ENCODE results near the gene G3BP2.

G3BP2 gene

DNA sequence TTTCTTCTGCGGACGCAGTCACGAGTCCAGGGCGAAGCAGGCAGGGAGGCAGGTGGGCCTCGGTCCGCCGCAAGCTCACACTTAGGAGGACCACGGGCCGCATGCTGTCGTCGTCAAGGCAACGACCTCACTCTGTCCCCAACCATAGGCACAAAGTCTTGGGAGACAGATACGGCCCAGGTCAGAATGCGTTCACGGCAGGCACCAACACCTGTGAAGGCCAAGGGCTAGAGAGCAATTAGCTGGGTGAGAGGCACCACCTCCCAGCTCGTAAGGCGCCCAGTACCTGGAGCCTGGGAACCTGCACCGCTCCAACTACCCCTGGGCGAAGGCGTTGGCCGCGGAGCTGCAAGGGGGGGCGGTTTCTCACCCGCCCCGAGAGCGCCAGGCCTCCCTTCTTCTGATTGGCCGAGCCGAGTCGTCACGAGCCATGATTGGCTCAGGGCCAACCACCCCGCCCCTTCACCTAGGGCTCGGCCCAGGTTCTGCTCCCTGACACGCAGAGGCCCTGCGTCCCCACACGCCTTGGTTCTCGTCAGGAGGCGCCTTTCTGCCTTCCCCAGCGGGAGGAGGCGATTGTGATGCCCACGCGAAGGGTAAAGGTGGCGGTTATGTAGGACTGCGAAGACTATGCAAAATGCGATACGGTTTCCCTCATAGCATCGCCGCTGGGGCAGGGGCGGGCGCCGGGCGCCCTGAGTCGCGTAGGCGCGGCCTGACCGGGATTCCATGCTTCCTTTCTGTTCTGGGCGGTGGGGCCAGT, 42.9 kb downstream of the G3BP2 start, which contains the start of gene CDKL2:
Gene CDKL2, minus strand, starts transcription at position 355 of the 763 bp plus-strand sequence. CDS start 4,540 bp downstream, outside the sequence.
- TF ChIP-seq, protein P1, sequence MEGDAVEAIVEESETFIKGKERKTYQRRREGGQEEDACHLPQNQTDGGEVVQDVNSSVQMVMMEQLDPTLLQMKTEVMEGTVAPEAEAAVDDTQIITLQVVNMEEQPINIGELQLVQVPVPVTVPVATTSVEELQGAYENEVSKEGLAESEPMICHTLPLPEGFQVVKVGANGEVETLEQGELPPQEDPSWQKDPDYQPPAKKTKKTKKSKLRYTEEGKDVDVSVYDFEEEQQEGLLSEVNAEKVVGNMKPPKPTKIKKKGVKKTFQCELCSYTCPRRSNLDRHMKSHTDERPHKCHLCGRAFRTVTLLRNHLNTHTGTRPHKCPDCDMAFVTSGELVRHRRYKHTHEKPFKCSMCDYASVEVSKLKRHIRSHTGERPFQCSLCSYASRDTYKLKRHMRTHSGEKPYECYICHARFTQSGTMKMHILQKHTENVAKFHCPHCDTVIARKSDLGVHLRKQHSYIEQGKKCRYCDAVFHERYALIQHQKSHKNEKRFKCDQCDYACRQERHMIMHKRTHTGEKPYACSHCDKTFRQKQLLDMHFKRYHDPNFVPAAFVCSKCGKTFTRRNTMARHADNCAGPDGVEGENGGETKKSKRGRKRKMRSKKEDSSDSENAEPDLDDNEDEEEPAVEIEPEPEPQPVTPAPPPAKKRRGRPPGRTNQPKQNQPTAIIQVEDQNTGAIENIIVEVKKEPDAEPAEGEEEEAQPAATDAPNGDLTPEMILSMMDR (IDR thresholded peaks at IDR 0.05), result no peak
- Mint-ChIP-seq H3K9me3 (no peaks in the 10 kb centered on the region), H3K4me1 (peaks cover 12% of the 10 kb centered on the region), H3K27ac (no peak within 1 kb of the TSS), H3K36me3 (ENCODE audit: low read depth) (no peaks in the 10 kb centered on the region), H3K4me3 (peak within 1 kb of the TSS; percentile 85), H3K27me3 (ENCODE audit: low read depth, poor library complexity) (peaks cover 20% of the 10 kb centered on the region)
- peak; percentile 86 for DNase-seq

DNA sequence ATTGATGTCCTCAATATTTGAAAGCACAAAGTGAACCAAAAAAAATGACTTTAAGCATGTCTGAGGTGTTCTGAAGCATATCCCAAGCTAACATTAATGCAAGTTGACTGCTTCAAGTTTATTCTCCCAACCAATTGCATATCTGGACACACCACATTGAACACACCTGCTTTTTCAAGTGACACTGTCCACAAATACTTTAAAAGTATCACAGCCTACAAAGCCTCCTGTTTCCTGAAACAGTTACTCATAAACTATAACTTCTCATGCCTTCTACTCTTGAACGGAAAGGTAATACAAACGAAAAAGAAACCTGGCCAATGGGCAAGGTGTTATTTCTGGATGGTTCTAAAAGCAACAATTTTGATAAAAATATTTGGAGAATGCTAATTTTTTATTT, 44.0 kb downstream of the G3BP2 start:
- Mint-ChIP-seq H3K4me3 (peak overlapping the region; percentile 24), H3K36me3 (ENCODE audit: low read depth) (no peaks in the 10 kb centered on the region), H3K27ac (no peak overlapping the region), H3K9me3 (no peaks in the 10 kb centered on the region), H3K27me3 (ENCODE audit: low read depth, poor library complexity) (peaks cover 20% of the 10 kb centered on the region), H3K4me1 (peaks cover 12% of the 10 kb centered on the region)
- TF ChIP-seq, protein P1 (IDR thresholded peaks at IDR 0.05), result no peak
- DNase-seq, result no peak

DNA sequence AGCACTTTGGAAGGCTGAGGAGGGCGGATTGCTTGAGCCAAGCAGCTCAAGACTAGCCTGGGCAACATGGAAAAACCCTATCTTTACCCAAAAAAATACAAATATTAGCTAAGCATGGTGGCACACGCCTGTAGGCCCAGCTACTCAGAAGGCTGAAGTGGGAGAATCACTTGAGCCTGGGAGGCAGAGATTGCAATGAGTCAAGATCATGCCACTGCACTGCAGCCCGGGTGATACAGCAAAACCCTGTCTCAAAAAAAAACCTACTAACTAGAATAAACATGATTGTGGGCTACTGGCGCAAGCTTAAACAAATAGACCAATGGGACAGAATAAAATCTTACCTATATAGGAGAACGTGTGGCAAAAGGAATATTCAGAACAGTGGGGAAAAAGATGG, 50.2 kb downstream of the G3BP2 start:
- TF ChIP-seq, protein P1 (IDR thresholded peaks at IDR 0.05), result no peak
- no peak overlapping the region for H3K27ac Mint-ChIP-seq
- H3K36me3 Mint-ChIP-seq (ENCODE audit: low read depth), result no peaks in the 10 kb centered on the region
- H3K4me3 Mint-ChIP-seq, result no peak overlapping the region
- DNase-seq, result no peak
- H3K9me3 Mint-ChIP-seq, result no peaks in the 10 kb centered on the region
- no peaks in the 10 kb centered on the region for H3K4me1 Mint-ChIP-seq
- peaks cover 8% of the 10 kb centered on the region for H3K27me3 Mint-ChIP-seq (ENCODE audit: low read depth, poor library complexity)

DNA sequence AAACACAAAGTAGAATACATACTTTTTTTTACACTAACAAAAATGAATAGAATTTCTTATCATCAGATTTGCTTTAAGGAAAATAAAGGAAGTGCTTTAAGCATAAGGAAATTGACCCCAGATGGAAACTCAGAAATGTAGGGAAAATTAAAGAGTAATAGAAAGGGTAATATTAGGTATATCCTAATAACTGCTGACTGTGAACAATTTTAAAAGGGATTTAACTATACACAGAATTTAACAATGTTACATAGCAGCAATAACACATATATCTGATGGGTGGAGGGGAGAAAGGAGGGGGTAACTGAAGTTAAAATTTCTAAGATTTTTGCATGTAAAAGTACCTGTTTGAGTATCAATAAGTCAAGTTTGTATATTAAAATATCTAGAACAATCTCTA, 51.5 kb downstream of the G3BP2 start:
- peaks cover 6% of the 10 kb centered on the region for H3K27me3 Mint-ChIP-seq (ENCODE audit: low read depth, poor library complexity)
- H3K4me3 Mint-ChIP-seq, result no peak overlapping the region
- H3K27ac Mint-ChIP-seq, result no peak overlapping the region
- no peaks in the 10 kb centered on the region for H3K4me1 Mint-ChIP-seq
- no peak for DNase-seq
- TF ChIP-seq, protein P1 (IDR thresholded peaks at IDR 0.05), result no peak
- no peaks in the 10 kb centered on the region for H3K36me3 Mint-ChIP-seq (ENCODE audit: low read depth)
- H3K9me3 Mint-ChIP-seq, result no peaks in the 10 kb centered on the region

DNA sequence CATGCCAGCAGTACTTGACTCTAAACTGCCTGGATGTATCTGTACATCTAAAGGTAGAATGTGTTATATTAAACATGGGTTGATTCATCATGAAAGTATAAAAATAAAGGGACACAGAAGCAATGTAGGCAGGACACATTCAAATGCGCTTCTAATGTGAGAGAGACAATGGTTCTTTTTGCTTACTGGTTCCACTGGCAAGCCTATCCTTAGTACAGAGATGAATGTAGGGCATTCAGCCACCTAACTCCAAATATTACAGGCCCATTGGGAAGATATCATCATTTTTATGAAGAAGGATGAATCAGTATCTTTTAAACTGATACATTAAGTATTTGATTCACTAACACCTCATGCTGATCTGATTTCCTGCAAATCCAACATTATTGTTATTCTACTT, 60.9 kb downstream of the G3BP2 start:
- peaks cover 14% of the 10 kb centered on the region for H3K9me3 Mint-ChIP-seq
- TF ChIP-seq, protein P1 (IDR thresholded peaks at IDR 0.05), result no peak
- no peak overlapping the region for H3K4me3 Mint-ChIP-seq
- DNase-seq, result no peak
- H3K27ac Mint-ChIP-seq, result no peak overlapping the region
- no peaks in the 10 kb centered on the region for H3K4me1 Mint-ChIP-seq
- H3K27me3 Mint-ChIP-seq (ENCODE audit: low read depth, poor library complexity), result no peaks in the 10 kb centered on the region
- H3K36me3 Mint-ChIP-seq (ENCODE audit: low read depth), result no peaks in the 10 kb centered on the region

DNA sequence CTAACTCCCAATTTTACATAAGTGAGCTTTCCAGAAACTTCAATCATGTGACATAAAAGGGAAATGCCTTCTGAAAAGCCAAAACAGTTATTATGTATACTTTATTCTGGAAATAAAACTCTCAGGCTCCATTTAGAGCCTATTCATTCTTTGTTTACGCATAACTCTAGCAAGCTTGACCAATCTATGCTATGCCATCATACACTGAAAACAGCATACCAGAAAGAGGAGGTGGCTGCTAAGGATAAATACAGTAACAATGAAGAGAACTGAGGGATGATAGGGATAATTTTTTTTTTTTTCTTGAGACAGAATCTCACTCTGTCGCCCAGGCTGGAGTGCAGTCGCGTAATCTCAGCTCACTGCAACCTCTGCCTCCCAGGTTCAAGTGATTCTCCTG, 67.3 kb downstream of the G3BP2 start:
- Mint-ChIP-seq H3K27me3 (ENCODE audit: low read depth, poor library complexity) (no peaks in the 10 kb centered on the region), H3K9me3 (peaks cover 4% of the 10 kb centered on the region), H3K4me3 (no peak overlapping the region), H3K36me3 (ENCODE audit: low read depth) (no peaks in the 10 kb centered on the region), H3K4me1 (no peaks in the 10 kb centered on the region), H3K27ac (no peak overlapping the region)
- TF ChIP-seq, protein P1 (IDR thresholded peaks at IDR 0.05), result no peak
- no peak for DNase-seq

Measured in nephron progenitor cell (in vitro differentiated cells).